HepG2 (cell line): Measurements from ENCODE around the gene CYSRT1. TPM values are rescaled to one million over a fixed set of nuclear protein-coding genes. Genes with fewer than 3 reads are reported as not detected.

Source experiments
- ATAC-seq: fragments of 200-7000 bp; cut with Tn5 transposase; 3 replicates; pipeline ENCODE4 v1.9.1; 2020; ENCODE audit warnings: mild to moderate bottlenecking, moderate library complexity
- BruUV-seq: library from RNA; stranded (reverse); fragments of 400-500 nt; replicated peaks from 2 replicates; lab custom pipeline; 2021; lab: Mats Ljungman, UMichigan
- CTCF ChIA-PET: fragments of 300-600 bp; formaldehyde crosslinking; extraction: SDS; loops from one replicate; lab custom pipeline; 2021; ENCODE audit warnings: low total read pairs, inconsistent platforms, low intra/inter-chr PET ratio; lab: Yijun Ruan, JAX
- POLR2A ChIA-PET: fragments of 350-600 bp; sonication (Branson Sonifier 250); formaldehyde crosslinking; loops from one replicate; lab custom pipeline; 2020; ENCODE audit warnings: antibody characterized with exemption, inconsistent platforms; lab: Yijun Ruan, JAX
- DNase-seq: peaks from one replicate; pipeline ENCODE4 v3.0.0-alpha.2; 2015; ENCODE audit warnings: low spot score
- FAIRE-seq: peaks from 3 replicates; lab custom pipeline; 2011; peaks lifted over from hg19 to GRCh38; lab: Jason Lieb, UNC
- H2AFZ ChIP-seq: one replicate; pipeline ENCODE4 v1.6.1; 2011; ENCODE audit warnings: low read length, inconsistent platforms
- H3K27ac ChIP-seq: fragments of 300-600 bp; 3 replicates; pipeline ENCODE4 v1.8.0; 2011; ENCODE audit warnings: mixed run types, mild to moderate bottlenecking, mixed read lengths, low read length, inconsistent platforms; ENCODE audit not compliant: insufficient read depth; ENCODE audit errors: extremely low read length
- H3K27me3 ChIP-seq, 2 experiments: fragments of 200-600 bp in 1 of 2; 2 replicates in 1 of 2; 3 replicates in 1 of 2; pipeline versions ENCODE4 v1.6.0 to v1.8.0; 2011; ENCODE audit warnings: low read length in 2 of 2, mild to moderate bottlenecking in 2 of 2, moderate library complexity in 2 of 2, inconsistent platforms in 1 of 2; ENCODE audit not compliant: insufficient read depth in 2 of 2, control insufficient read depth in 1 of 2
- H3K36me3 ChIP-seq, 2 experiments: fragments of 200-600 bp in 1 of 2; replicated peaks in 1 of 2; 2 replicates in 1 of 2; 3 replicates in 1 of 2; pipeline versions ENCODE4 v1.5.1 to v1.8.0; 2011; ENCODE audit warnings: low read length in 2 of 2, inconsistent platforms in 1 of 2; ENCODE audit not compliant: insufficient read depth in 2 of 2, control insufficient read depth in 1 of 2
- H3K4me1 ChIP-seq: 2 replicates; pipeline ENCODE4 v1.5.1; 2012; ENCODE audit warnings: low read length, inconsistent platforms; ENCODE audit not compliant: insufficient read depth
- H3K4me2 ChIP-seq: 2 replicates; pipeline ENCODE4 v1.6.0; 2011; ENCODE audit warnings: low read depth, low read length, inconsistent platforms
- H3K4me3 ChIP-seq, 3 experiments: fragments of 200-600 bp in 1 of 3; sonication (generic), shearing (Covaris generic) in 1 of 3; replicated peaks in 1 of 3; 2 replicates each; pipeline ENCODE4 v1.5.1; 2011 to 2016; ENCODE audit warnings: low read length in 3 of 3, inconsistent platforms in 2 of 3, low read depth in 2 of 3, mild to moderate bottlenecking in 2 of 3, control low read depth in 1 of 3, mixed read lengths in 1 of 3; ENCODE audit not compliant: insufficient read depth in 1 of 3
- H3K79me2 ChIP-seq: one replicate; pipeline ENCODE4 v1.6.1; 2011; ENCODE audit warnings: low read length, inconsistent platforms; ENCODE audit not compliant: insufficient read depth
- H3K9ac ChIP-seq: 2 replicates; pipeline ENCODE4 v1.6.0; 2011; ENCODE audit warnings: mild to moderate bottlenecking, low read depth, low read length, inconsistent platforms; ENCODE audit not compliant: insufficient read depth
- H3K9me3 ChIP-seq: 2 replicates; pipeline ENCODE4 v1.5.1; 2012; ENCODE audit warnings: mild to moderate bottlenecking, low read length
- H4K20me1 ChIP-seq: 2 replicates; pipeline ENCODE4 v1.6.0; 2011; ENCODE audit warnings: inconsistent platforms, mild to moderate bottlenecking, low read length, moderate library complexity; ENCODE audit not compliant: insufficient read depth
- FOSL2 ChIP-seq: sonication (generic); formaldehyde crosslinking; IDR thresholded peaks from 2 replicates; pipeline ENCODE4 v1.4.0; 2020; ENCODE audit warnings: missing genetic modification reagents
- PLRG1 ChIP-seq: fragments of 450-650 bp; conservative IDR thresholded peaks from 2 replicates; pipeline ENCODE4 v1.6.1; 2016
- RBFOX2 ChIP-seq: fragments of 200-400 bp; formaldehyde crosslinking; IDR thresholded peaks from 2 replicates; pipeline ENCODE4 v1.6.1; 2017; ENCODE audit warnings: low read depth, mild to moderate bottlenecking, low read length
- WGBS: methylation state at CpG from one replicate; pipeline ENCODE4 v1.1.6; 2017; ENCODE audit warnings: low lambda C conversion rate; 5-methylcytosine and 5-hydroxymethylcytosine counted together
- in situ Hi-C: cut with HindIII; loops from 2 replicates; pipeline ENCODE4 v1.10.0; 2017; ENCODE audit warnings: low pct_unique_long_range_greater_than_20kb; ENCODE audit not compliant: extremely low pct_ligation_motif_present
- intact Hi-C: fragments of 100-400 bp; cut with micrococcal nuclease; formaldehyde crosslinking; loops from one replicate; pipeline ENCODE4 v1.10.0; 2022; ENCODE audit not compliant: unreplicated experiment
- polyA plus RNA-seq, 8 experiments: library from polyadenylated mRNA; depleted of rRNA in 3 of 8; stranded (reverse) in 7 of 8; unstranded in 1 of 8; fragments of >200 nt; fragmentation: Illumina TruSeq in 4 of 8; extraction: Trizol in 4 of 8; gene quantifications; 2 replicates each; pipeline versions ENCODE4 v1.2.1 to v1.2.3, GENCODE V29; 2011 to 2016; ENCODE audit warnings: low read depth in 4 of 8, missing spikeins in 1 of 8, mixed read lengths in 1 of 8; ENCODE audit not compliant: insufficient read depth in 1 of 8
- total RNA-seq, 5 experiments: library from RNA; depleted of rRNA; stranded (reverse); fragments of >200 nt; fragmentation: Illumina TruSeq; extraction: Trizol; gene quantifications; 2 replicates each; pipeline ENCODE4 v1.2.3, GENCODE V29; 2016; ENCODE audit warnings: low read depth in 1 of 5
- TF ChIP-seq, protein P1 (sequence below): sonication (generic); formaldehyde crosslinking; IDR thresholded peaks from 2 replicates; pipeline ENCODE4 v1.4.0; 2020; ENCODE audit warnings: missing genetic modification reagents

Gene CYSRT1
- total and polyA plus RNA-seq, 2 of the 13 experiments (the other 11 are each of a cell fraction or from before 2014, with no cell fraction given) = 1.5 to 2.1 TPM

DNA sequence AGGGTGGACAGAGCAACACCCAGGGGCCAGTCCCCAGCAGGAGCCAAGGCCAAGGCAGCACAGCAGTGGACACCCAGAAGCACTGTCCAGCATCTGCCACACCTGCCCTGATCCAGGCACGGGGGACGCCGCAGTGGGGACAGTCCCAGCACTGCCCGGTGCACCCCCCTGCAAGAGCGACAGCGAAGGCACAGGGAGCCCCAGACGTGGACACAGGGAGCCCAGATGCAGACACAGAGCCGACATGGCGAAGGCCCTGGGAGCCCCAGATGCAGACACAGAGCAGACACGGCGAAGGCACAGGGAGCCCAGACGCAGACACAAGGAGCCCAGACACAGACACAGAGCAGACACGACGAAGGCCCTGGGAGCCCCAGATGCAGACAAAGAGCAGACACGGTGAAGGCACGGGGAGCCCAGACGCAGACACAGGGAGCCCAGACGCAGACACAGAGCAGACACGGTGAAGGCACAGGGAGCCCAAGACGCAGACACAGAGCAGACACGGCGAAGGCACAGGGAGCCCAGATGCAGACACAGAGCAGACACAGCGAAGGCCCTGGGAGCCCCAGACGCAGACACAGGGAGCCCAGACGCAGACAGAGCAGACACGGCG lies 40.9 kb upstream of the CYSRT1 start (continued):
- TF ChIP-seq, protein P1, sequence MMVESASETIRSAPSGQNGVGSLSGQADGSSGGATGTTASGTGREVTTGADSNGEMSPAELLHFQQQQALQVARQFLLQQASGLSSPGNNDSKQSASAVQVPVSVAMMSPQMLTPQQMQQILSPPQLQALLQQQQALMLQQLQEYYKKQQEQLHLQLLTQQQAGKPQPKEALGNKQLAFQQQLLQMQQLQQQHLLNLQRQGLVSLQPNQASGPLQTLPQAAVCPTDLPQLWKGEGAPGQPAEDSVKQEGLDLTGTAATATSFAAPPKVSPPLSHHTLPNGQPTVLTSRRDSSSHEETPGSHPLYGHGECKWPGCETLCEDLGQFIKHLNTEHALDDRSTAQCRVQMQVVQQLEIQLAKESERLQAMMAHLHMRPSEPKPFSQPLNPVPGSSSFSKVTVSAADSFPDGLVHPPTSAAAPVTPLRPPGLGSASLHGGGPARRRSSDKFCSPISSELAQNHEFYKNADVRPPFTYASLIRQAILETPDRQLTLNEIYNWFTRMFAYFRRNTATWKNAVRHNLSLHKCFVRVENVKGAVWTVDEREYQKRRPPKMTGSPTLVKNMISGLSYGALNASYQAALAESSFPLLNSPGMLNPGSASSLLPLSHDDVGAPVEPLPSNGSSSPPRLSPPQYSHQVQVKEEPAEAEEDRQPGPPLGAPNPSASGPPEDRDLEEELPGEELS (CRISPR knock-in tag) = no peak
- no peak for TF ChIP-seq FOSL2 (CRISPR knock-in tag)
- TF ChIP-seq, all 625 proteins: peak for 0

DNA sequence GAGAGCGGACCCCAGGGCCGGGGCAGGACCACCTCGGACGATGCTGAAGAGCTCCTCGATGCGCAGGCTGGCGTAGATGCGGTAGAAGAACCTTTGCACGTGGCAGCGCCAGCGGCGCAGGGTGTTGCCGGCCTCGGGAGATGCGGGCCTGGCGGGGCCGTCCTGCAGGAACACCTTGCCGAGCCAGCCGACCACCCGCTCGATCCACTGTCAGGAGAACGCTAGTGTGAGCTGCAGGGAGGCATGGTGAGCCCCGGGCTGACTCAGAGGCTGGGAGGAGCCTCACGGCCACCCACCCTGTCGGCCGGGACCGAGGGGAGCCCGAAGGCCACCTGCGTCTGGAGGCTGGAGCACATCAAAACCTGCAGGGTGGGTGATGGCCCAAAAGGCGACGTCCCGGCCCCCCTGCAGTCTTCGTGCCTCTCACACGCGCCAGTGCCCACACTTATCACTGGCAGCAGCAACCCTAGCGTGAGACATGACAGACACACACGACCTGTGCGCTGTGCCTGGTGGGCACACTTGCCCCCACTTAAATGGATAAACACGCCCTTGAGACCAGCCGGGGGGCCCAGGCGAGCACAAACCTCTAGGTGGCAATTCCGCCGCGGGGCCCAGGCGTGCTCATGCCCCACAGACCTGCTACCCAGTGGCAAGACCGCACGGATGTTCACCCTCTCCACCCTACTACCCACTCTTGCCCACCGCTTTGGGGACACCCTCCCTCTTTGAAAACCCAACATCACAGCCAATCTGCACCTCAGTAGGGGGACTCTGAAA lies 39.9 kb upstream of the CYSRT1 start:
- no TSS peak for BruUV-seq
- TF ChIP-seq RBFOX2 = 0 out of 2 replicates have a peak, but pooled peaks have one; percentile 33
- TF ChIP-seq PLRG1 = no peak
- Histone ChIP-seq H3K27ac (no peak overlapping the region), H3K36me3 (peaks cover 27 to 32% of the 10 kb centered on the region in 2 experiments; a peak in 4 of 5 replicates), H3K27me3 (no peaks in the 10 kb centered on the region), H3K79me2 (peaks cover 26% of the 10 kb centered on the region), H2AFZ (no peak overlapping the region), H3K4me1 (peaks cover 24% of the 10 kb centered on the region), H3K9me3 (no peaks in the 10 kb centered on the region), H4K20me1 (no peaks in the 10 kb centered on the region), H3K4me2 (no peak overlapping the region), H3K9ac (no peak overlapping the region), H3K4me3 (no peak overlapping the region)
- 96% methylated on average over 33 of the region's 48 CpGs for WGBS
- FAIRE-seq (no peak), ATAC-seq (no peak), DNase-seq (no peak)
- in situ Hi-C loops (loop anchor here (5.0 kb wide), 1 partner anchor 42 kb away; the partner anchor contains the start of genes CYSRT1 and RNF224), intact Hi-C loops (no loop called here)
- POLR2A ChIA-PET = no interaction called here
- CTCF ChIA-PET = no interaction called here
